ENCODE results near the gene MYRF. TPM values are rescaled to one million over a fixed set of nuclear protein-coding genes. Genes with fewer than 3 reads are reported as not detected.

Gene MYRF
- total RNA-seq = 0.78 and 0.99 TPM in 2 replicates

DNA sequence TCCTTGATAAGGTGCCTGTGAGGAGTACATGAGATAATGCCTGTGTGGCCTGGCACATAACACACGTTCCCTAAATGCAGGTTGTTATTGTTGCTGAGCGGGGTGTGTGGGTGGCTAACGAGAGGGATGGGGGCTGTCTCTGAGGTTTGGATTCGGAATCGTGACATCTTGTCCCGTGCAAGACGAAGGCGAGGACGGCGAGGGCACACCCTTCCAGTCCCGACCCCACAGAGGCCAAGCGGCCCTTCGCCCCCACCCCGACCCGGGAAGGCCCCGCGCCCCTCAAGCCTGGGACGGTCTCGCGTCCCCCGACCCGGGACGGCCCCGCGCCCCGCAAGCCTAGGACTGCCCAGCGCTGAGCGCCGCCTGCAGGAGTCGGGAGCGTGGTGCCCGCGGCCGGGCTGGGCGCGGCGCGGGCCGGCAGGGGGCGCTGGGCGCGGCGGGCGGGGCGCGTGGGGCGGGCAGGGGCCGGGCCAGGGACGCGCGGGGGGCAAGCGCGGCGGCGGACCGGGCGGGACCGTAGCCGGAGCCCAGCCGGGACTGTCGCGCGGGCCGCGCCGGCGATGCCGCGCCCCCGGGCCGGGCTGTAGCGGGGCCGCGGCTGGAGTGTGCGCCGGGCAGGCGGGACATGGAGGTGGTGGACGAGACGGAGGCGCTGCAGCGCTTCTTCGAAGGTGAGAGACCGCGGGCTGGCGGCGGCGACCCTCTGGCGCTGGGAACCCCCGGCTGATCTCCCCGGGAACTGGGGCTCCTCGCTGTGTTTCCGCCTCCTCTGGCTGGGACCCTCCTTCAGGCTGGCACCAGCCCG lies at the start of gene MYRF:
TSS of gene MYRF (plus strand) at position 520 of the 808 bp plus-strand sequence. CDS start at position 629, 109 bp downstream.
- no peaks in the 10 kb centered on the region for H3K36me3 Mint-ChIP-seq (ENCODE audit: low read depth)
- H3K27me3 Mint-ChIP-seq (ENCODE audit: insufficient read depth) = peaks cover 31% of the 10 kb centered on the region
- H3K4me1 Mint-ChIP-seq (ENCODE audit: low read depth) = no peaks in the 10 kb centered on the region
- DNase-seq (ENCODE audit: low spot score) = peak; percentile 52
- no peak within 1 kb of the TSS for H3K27ac Mint-ChIP-seq
- intact Hi-C loops (cut with micrococcal nuclease) = loop anchor here (1.0 to 5.0 kb wide), 3 partner anchors 24 to 55 kb away; partner anchors contain the start of genes FEN1 and TMEM258
- H3K9me3 Mint-ChIP-seq = no peaks in the 10 kb centered on the region
- peak within 1 kb of the TSS; percentile 76 for H3K4me3 Mint-ChIP-seq

GRCh38 chr11:61702701-61703312 lies 49.6 kb upstream of the MYRF start:
- no peaks in the 10 kb centered on the region for H3K36me3 Mint-ChIP-seq (ENCODE audit: low read depth)
- peaks cover 8% of the 10 kb centered on the region for H3K27me3 Mint-ChIP-seq (ENCODE audit: insufficient read depth)
- DNase-seq (ENCODE audit: low spot score) = no peak
- H3K4me1 Mint-ChIP-seq (ENCODE audit: low read depth) = peaks cover 26% of the 10 kb centered on the region
- no peak overlapping the region for H3K4me3 Mint-ChIP-seq
- H3K9me3 Mint-ChIP-seq = no peaks in the 10 kb centered on the region
- intact Hi-C loops (cut with micrococcal nuclease) = no loop called here
- no peak overlapping the region for H3K27ac Mint-ChIP-seq

GRCh38 chr11:61704838-61705237 lies 47.6 kb upstream of the MYRF start:
- Mint-ChIP-seq H3K4me1 (ENCODE audit: low read depth) (peaks cover 16% of the 10 kb centered on the region), H3K9me3 (no peaks in the 10 kb centered on the region), H3K27ac (no peak overlapping the region), H3K36me3 (ENCODE audit: low read depth) (no peaks in the 10 kb centered on the region), H3K27me3 (ENCODE audit: insufficient read depth) (peaks cover 8% of the 10 kb centered on the region), H3K4me3 (no peak overlapping the region)
- intact Hi-C loops (cut with micrococcal nuclease) = no loop called here
- DNase-seq (ENCODE audit: low spot score) = no peak

DNA sequence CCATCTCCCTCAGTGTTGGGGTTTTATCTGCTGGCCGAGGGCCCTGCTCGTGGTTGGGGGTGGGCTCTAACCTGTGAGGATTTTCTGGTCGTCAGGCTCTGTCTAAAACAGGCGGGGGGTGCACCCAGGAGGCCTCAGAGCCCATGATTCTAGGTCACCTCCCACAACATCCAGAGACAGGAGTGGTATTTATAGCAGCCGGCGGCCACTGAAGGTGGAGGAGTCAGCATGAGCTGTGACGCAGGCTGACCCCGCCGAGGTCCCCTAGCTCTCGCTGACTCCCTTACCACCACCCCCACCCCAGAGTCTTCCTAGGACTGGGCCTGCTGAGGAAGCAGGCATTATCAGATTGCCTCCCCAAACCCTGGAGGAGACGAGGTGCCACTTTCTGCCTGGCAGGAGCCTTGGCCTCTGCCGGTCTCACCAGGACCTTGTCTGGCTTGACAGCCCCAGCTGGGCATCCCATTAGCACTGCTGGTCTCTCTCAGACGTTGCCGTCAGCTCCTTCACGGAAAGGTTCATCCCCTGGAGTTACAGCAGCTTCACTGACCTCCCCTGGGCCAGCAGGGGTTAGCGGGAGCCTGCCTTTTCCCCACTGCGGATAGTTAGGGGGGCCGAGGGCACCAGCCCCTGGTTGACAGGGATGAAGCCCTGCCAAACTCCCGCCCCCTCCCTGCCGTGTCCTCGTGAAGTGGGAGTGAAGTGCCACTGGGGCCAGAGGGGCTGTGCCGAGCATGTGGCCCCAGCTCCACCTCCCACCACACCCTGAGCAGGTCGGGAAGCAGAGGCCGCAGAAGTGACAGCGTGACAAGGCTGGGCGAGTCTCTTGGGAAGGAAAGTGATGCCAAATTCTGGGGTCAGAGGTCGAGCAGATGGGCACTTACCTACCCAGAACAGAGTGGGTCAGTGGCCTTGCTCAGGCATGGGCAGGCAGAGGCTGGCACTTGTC lies 45.7 kb upstream of the MYRF start:
- Mint-ChIP-seq H3K36me3 (ENCODE audit: low read depth) (no peaks in the 10 kb centered on the region), H3K4me3 (no peak overlapping the region), H3K4me1 (ENCODE audit: low read depth) (peaks cover 16% of the 10 kb centered on the region), H3K27me3 (ENCODE audit: insufficient read depth) (peaks cover 8% of the 10 kb centered on the region), H3K9me3 (no peaks in the 10 kb centered on the region), H3K27ac (no peak overlapping the region)
- intact Hi-C loops (cut with micrococcal nuclease) = no loop called here
- DNase-seq (ENCODE audit: low spot score) = no peak

- H3K27me3 Mint-ChIP-seq (ENCODE audit: insufficient read depth) = peaks cover 4% of the 10 kb centered on the region
- peaks cover 15% of the 10 kb centered on the region for H3K4me1 Mint-ChIP-seq (ENCODE audit: low read depth)
- H3K27ac Mint-ChIP-seq = no peak overlapping the region
- intact Hi-C loops (cut with micrococcal nuclease) = no loop called here
- no peak overlapping the region for H3K4me3 Mint-ChIP-seq
- no peak for DNase-seq (ENCODE audit: low spot score)
- no peaks in the 10 kb centered on the region for H3K9me3 Mint-ChIP-seq
- no peaks in the 10 kb centered on the region for H3K36me3 Mint-ChIP-seq (ENCODE audit: low read depth)
Measured at GRCh38 chr11:61707574-61707973, 44.9 kb upstream of the MYRF start.

- H3K27ac Mint-ChIP-seq = no peak overlapping the region
- H3K4me3 Mint-ChIP-seq = no peak overlapping the region
- no peak for DNase-seq (ENCODE audit: low spot score)
- peaks cover 5% of the 10 kb centered on the region for H3K4me1 Mint-ChIP-seq (ENCODE audit: low read depth)
- peaks cover 10% of the 10 kb centered on the region for H3K27me3 Mint-ChIP-seq (ENCODE audit: insufficient read depth)
- intact Hi-C loops (cut with micrococcal nuclease) = no loop called here
- no peaks in the 10 kb centered on the region for H3K36me3 Mint-ChIP-seq (ENCODE audit: low read depth)
- H3K9me3 Mint-ChIP-seq = no peaks in the 10 kb centered on the region
Measured at GRCh38 chr11:61709110-61709509, 43.3 kb upstream of the MYRF start.

DNA sequence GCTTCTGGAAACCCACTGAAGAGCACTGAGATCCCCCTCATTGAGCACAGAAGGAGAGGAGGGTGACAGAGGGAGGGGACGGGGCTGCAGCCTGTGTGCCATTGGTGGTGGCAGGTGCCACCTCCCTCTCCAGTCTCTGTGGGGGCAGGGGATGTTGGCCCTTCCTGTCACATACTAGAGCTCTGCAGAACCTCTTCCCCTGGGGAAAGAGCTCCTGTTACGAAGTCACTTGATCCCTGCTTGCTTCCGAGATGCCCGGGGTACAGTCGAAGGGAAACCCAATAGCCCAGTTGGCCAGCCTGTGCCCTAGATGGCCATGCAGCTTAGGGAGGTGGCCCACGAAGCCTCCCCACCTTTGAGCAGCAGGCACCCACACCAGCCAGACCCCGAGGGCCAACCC lies 42.9 kb upstream of the MYRF start:
- H3K4me1 Mint-ChIP-seq (ENCODE audit: low read depth) = peaks cover 1% of the 10 kb centered on the region
- H3K4me3 Mint-ChIP-seq = no peak overlapping the region
- H3K9me3 Mint-ChIP-seq = no peaks in the 10 kb centered on the region
- no peaks in the 10 kb centered on the region for H3K36me3 Mint-ChIP-seq (ENCODE audit: low read depth)
- intact Hi-C loops (cut with micrococcal nuclease) = no loop called here
- DNase-seq (ENCODE audit: low spot score) = no peak
- no peak overlapping the region for H3K27ac Mint-ChIP-seq
- peaks cover 10% of the 10 kb centered on the region for H3K27me3 Mint-ChIP-seq (ENCODE audit: insufficient read depth)

GRCh38 chr11:61710019-61710418 lies 42.4 kb upstream of the MYRF start:
- no peak for DNase-seq (ENCODE audit: low spot score)
- Mint-ChIP-seq H3K36me3 (ENCODE audit: low read depth) (no peaks in the 10 kb centered on the region), H3K27ac (no peak overlapping the region), H3K4me1 (ENCODE audit: low read depth) (no peaks in the 10 kb centered on the region), H3K27me3 (ENCODE audit: insufficient read depth) (peaks cover 10% of the 10 kb centered on the region), H3K4me3 (no peak overlapping the region), H3K9me3 (no peaks in the 10 kb centered on the region)
- intact Hi-C loops (cut with micrococcal nuclease) = no loop called here

- Mint-ChIP-seq H3K9me3 (no peaks in the 10 kb centered on the region), H3K4me1 (ENCODE audit: low read depth) (no peaks in the 10 kb centered on the region)
- intact Hi-C loops (cut with micrococcal nuclease) = no loop called here
Measured at GRCh38 chr11:61711037-61711436, 41.4 kb upstream of the MYRF start.

GRCh38 chr11:61711498-61711897 lies 40.9 kb upstream of the MYRF start:
- DNase-seq (ENCODE audit: low spot score) = no peak
- no peaks in the 10 kb centered on the region for H3K9me3 Mint-ChIP-seq
- peaks cover 10% of the 10 kb centered on the region for H3K27me3 Mint-ChIP-seq (ENCODE audit: insufficient read depth)
- H3K27ac Mint-ChIP-seq = no peak overlapping the region
- no peak overlapping the region for H3K4me3 Mint-ChIP-seq
- H3K4me1 Mint-ChIP-seq (ENCODE audit: low read depth) = no peaks in the 10 kb centered on the region
- intact Hi-C loops (cut with micrococcal nuclease) = no loop called here
- no peaks in the 10 kb centered on the region for H3K36me3 Mint-ChIP-seq (ENCODE audit: low read depth)

More at GRCh38 chr11:61711037-61711436, 41.4 kb upstream of the MYRF start:
- Mint-ChIP-seq H3K4me3 (no peak overlapping the region), H3K27me3 (ENCODE audit: insufficient read depth) (peaks cover 10% of the 10 kb centered on the region), H3K27ac (no peak overlapping the region), H3K36me3 (ENCODE audit: low read depth) (no peaks in the 10 kb centered on the region)
- DNase-seq (ENCODE audit: low spot score) = no peak

DNA sequence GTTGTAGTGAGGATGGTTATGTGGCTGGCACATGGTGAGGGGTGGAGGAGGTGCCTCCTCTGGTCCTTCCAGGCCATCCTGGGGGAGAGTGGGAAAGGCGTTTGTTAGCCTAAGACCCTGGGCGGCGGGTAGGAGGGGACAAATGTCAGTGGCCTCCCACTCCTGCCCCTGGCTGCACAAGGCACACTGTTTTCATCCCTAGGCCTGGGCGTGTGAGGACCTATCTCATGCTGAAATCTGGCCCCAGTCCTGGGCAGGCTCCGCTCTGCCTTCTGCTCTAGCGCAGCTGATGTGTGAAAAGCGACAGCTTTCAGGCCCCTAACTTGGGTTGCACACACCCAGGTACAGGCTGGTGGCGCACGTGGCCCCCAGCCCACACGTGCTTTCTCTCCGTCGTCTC lies 40.1 kb upstream of the MYRF start:
- no peak for DNase-seq (ENCODE audit: low spot score)
- no peaks in the 10 kb centered on the region for H3K9me3 Mint-ChIP-seq
- peaks cover 10% of the 10 kb centered on the region for H3K27me3 Mint-ChIP-seq (ENCODE audit: insufficient read depth)
- no peak overlapping the region for H3K27ac Mint-ChIP-seq
- no peak overlapping the region for H3K4me3 Mint-ChIP-seq
- H3K36me3 Mint-ChIP-seq (ENCODE audit: low read depth) = no peaks in the 10 kb centered on the region
- intact Hi-C loops (cut with micrococcal nuclease) = no loop called here
- no peaks in the 10 kb centered on the region for H3K4me1 Mint-ChIP-seq (ENCODE audit: low read depth)

DNA sequence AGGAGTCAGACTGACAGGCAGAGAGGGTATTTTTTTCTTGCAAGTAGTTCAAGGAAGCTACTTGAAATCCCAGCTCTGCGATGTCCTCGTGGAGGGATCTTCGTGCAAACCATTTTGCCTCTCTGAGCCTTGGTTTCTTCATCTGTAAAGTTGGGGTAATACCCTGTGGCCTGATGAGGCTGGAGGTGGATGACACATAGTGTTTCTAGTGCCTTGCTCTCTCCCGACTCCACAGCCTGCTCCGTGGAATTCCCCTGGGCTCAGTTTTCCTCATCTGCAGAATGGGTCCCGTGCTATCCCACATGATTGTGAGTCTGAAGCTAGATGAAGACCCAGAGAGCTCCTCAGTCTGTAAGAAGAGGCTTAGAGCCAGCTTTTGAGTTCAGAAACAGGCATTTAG lies 39.6 kb upstream of the MYRF start:
- no peak for DNase-seq (ENCODE audit: low spot score)
- no peaks in the 10 kb centered on the region for H3K36me3 Mint-ChIP-seq (ENCODE audit: low read depth)
- H3K27me3 Mint-ChIP-seq (ENCODE audit: insufficient read depth) = peaks cover 8% of the 10 kb centered on the region
- no peaks in the 10 kb centered on the region for H3K9me3 Mint-ChIP-seq
- intact Hi-C loops (cut with micrococcal nuclease) = no loop called here
- no peaks in the 10 kb centered on the region for H3K4me1 Mint-ChIP-seq (ENCODE audit: low read depth)
- H3K27ac Mint-ChIP-seq = no peak overlapping the region
- no peak overlapping the region for H3K4me3 Mint-ChIP-seq
